Activated CD4-positive, alpha-beta T cell treated with anti-CD3 and anti-CD28 coated beads for 36 hours (primary cell): Measurements from ENCODE around the gene RHBDL1. TPM values are rescaled to one million over a fixed set of nuclear protein-coding genes. Genes with fewer than 3 reads are reported as not detected.
A peak's percentile ranks its signal among the peaks of the same experiment; 100 is the strongest.

Experiments
- ATAC-seq: fragments of 200-7000 bp; cut with Tn5 transposase; one replicate; pipeline ENCODE4 v1.10.0; 2021; ENCODE audit warnings: mild to moderate bottlenecking, moderate library complexity
- CTCF ChIA-PET: fragments of 350-600 bp; sonication (Branson Sonifier 250); formaldehyde crosslinking; loops from one replicate; lab custom pipeline; 2021; ENCODE audit warnings: antibody characterized with exemption; lab: Charles Lee
- POLR2A ChIA-PET: fragments of 350-600 bp; sonication (Branson Sonifier 250); formaldehyde crosslinking; loops from one replicate; lab custom pipeline; 2021; ENCODE audit warnings: antibody characterized with exemption, inconsistent platforms; lab: Charles Lee
- DNase-seq: peaks from one replicate; pipeline ENCODE4 v3.0.0-alpha.2; 2020
- H3K27ac Mint-ChIP-seq: one replicate; pipeline ENCODE4 v1.8.0; 2021; ENCODE audit warnings: mixed read lengths
- H3K27me3 Mint-ChIP-seq: one replicate; pipeline ENCODE4 v1.8.0; 2021; ENCODE audit warnings: mixed read lengths
- H3K36me3 Mint-ChIP-seq: one replicate; pipeline ENCODE4 v1.8.0; 2021; ENCODE audit warnings: low read depth, mixed read lengths
- H3K4me1 Mint-ChIP-seq: one replicate; pipeline ENCODE4 v1.8.0; 2021; ENCODE audit warnings: mixed read lengths
- H3K4me3 Mint-ChIP-seq: one replicate; pipeline ENCODE4 v1.8.0; 2021; ENCODE audit warnings: mild to moderate bottlenecking, moderate library complexity, mixed read lengths
- H3K9me3 Mint-ChIP-seq: one replicate; pipeline ENCODE4 v1.8.0; 2021; ENCODE audit warnings: low read depth, mixed read lengths
- intact Hi-C, 2 experiments: fragments of 100-400 bp; cut with DNase I in 1 of 2; cut with micrococcal nuclease in 1 of 2; formaldehyde crosslinking; loops; one replicate each; pipeline versions ENCODE4 v1.14.2 to v1.15.1; 2022 to 2024; cut with DNase I, micrococcal nuclease
- total RNA-seq, 2 experiments: library from RNA; stranded (reverse); gene quantifications; one replicate each; pipeline ENCODE4 v1.2.3, GENCODE V29; 2021

The RHBDL1 gene
- total RNA-seq, 2 experiments from 2014 or later: 0.40 to 0.59 TPM

- ATAC-seq (no peak), DNase-seq (no peak)
- no peak overlapping the region for H3K4me3 Mint-ChIP-seq
- POLR2A ChIA-PET: no interaction called here
- no peaks in the 10 kb centered on the region for H3K9me3 Mint-ChIP-seq
- H3K27ac Mint-ChIP-seq: no peak overlapping the region
- no peaks in the 10 kb centered on the region for H3K27me3 Mint-ChIP-seq
- peaks cover 10% of the 10 kb centered on the region for H3K4me1 Mint-ChIP-seq
- intact Hi-C loops: no loop called here
- CTCF ChIA-PET: interaction anchor here (0.6 to 1.5 kb wide), 4 partner anchors 10 to 64 kb away, joined by 3 to 4 read pairs (median 4); partner anchors contain the start of gene METRN
- no peaks in the 10 kb centered on the region for H3K36me3 Mint-ChIP-seq
These were observed 49.5 kb downstream of the RHBDL1 start for GRCh38 chr16:725041-725376.

- POLR2A ChIA-PET: interaction anchor here (0.8 to 1.3 kb wide), 2 partner anchors 10 to 653 kb away, joined by 4 read pairs; no protein-coding TSS in a partner anchor
- H3K4me1 Mint-ChIP-seq: peaks cover 6% of the 10 kb centered on the region
- intact Hi-C loops: no loop called here
These were observed 50.2 kb downstream of the RHBDL1 start for GRCh38 chr16:725463-726187.

GRCh38 chr16:726188-726437 lies 50.6 kb downstream of the RHBDL1 start:
- Mint-ChIP-seq H3K9me3 (no peaks in the 10 kb centered on the region), H3K27ac (no peak overlapping the region), H3K4me3 (no peak overlapping the region), H3K4me1 (peaks cover 6% of the 10 kb centered on the region), H3K36me3 (no peaks in the 10 kb centered on the region), H3K27me3 (no peaks in the 10 kb centered on the region)
- DNase-seq (no peak), ATAC-seq (no peak)
- ChIA-PET POLR2A (interaction anchor here (0.8 to 1.3 kb wide), 2 partner anchors 10 to 653 kb away, joined by 4 read pairs; no protein-coding TSS in a partner anchor), CTCF (interaction anchor here (0.5 to 1.5 kb wide), 2 partner anchors 14 to 380 kb away, joined by 3 to 5 read pairs; no protein-coding TSS in a partner anchor)
- intact Hi-C loops: no loop called here

More at GRCh38 chr16:725463-726187, 50.2 kb downstream of the RHBDL1 start:
- ATAC-seq (no peak), DNase-seq (no peak)
- H3K36me3 Mint-ChIP-seq: no peaks in the 10 kb centered on the region
- H3K4me3 Mint-ChIP-seq: no peak overlapping the region
- CTCF ChIA-PET: interaction anchor here (0.6 to 1.5 kb wide), 3 partner anchors 13 to 24 kb away, joined by 3 to 5 read pairs (median 4); no protein-coding TSS in a partner anchor
- no peaks in the 10 kb centered on the region for H3K27me3 Mint-ChIP-seq
- no peaks in the 10 kb centered on the region for H3K9me3 Mint-ChIP-seq
- H3K27ac Mint-ChIP-seq: no peak overlapping the region

GRCh38 chr16:726438-727290 lies 51.2 kb downstream of the RHBDL1 start, which contains the start of the genes CCDC78 and HAGHL:
Gene CCDC78 (minus strand): TSS chr16:726443. CDS start chr16:726367, 76 bp downstream.
Gene HAGHL (plus strand): TSS chr16:727106. CDS start chr16:727510, 404 bp downstream.
- peak within 1 kb of the TSS; percentile 61 for H3K4me3 Mint-ChIP-seq
- H3K4me1 Mint-ChIP-seq: peaks cover 6% of the 10 kb centered on the region
- DNase-seq: peak; percentile 74
- H3K36me3 Mint-ChIP-seq: no peaks in the 10 kb centered on the region
- ChIA-PET POLR2A (interaction anchor here (1.3 kb wide), 1 partner anchor 11 kb away, joined by 4 read pairs; no protein-coding TSS in a partner anchor), CTCF (interaction anchor here (0.5 to 1.5 kb wide), 2 partner anchors 14 to 381 kb away, joined by 3 to 5 read pairs; no protein-coding TSS in a partner anchor)
- no peaks in the 10 kb centered on the region for H3K9me3 Mint-ChIP-seq
- intact Hi-C loops: loop anchor here in 1 of 2 experiments (1.0 kb wide), 1 partner anchor 11 kb away; the partner anchor contains the start of gene METRN
- H3K27ac Mint-ChIP-seq: no peak within 1 kb of the TSS
- no peaks in the 10 kb centered on the region for H3K27me3 Mint-ChIP-seq
- ATAC-seq: peak; percentile 31

GRCh38 chr16:727291-727977 lies 52.0 kb downstream of the RHBDL1 start:
- Mint-ChIP-seq H3K4me3 (peak overlapping the region; percentile 49), H3K4me1 (peaks cover 3% of the 10 kb centered on the region), H3K9me3 (no peaks in the 10 kb centered on the region), H3K36me3 (no peaks in the 10 kb centered on the region), H3K27ac (no peak overlapping the region), H3K27me3 (no peaks in the 10 kb centered on the region)
- ATAC-seq: peak; percentile 21
- ChIA-PET POLR2A (no interaction called here), CTCF (interaction anchor here (0.6 kb wide), 1 partner anchor 8 kb away, joined by 3 read pairs; no protein-coding TSS in a partner anchor)
- intact Hi-C loops: loop anchor here in 1 of 2 experiments (1.0 kb wide), 1 partner anchor 12 kb away; the partner anchor contains the start of gene METRN
- peak; percentile 56 for DNase-seq

Other genes with a start within 250 kb of the RHBDL1 start
- 10 to 100 TPM; 64.7 to 69.7 TPM for gene CAPN15, start 148.0 kb upstream of the RHBDL1 start, total RNA-seq
- gene PRR35, start 115.3 kb upstream of the RHBDL1 start, total RNA-seq: not detected
- under 1 TPM; 0.19 to 0.87 TPM for gene NHLRC4, start 108.7 kb upstream of the RHBDL1 start, total RNA-seq
- gene PIGQ, start 105.7 kb upstream of the RHBDL1 start, total RNA-seq: 10 to 100 TPM; 24.2 to 24.7 TPM
- 1 to 10 TPM; 8.9 to 9.6 TPM for gene RAB40C, start 85.6 kb upstream of the RHBDL1 start, total RNA-seq
- 1 to 10 TPM in 1 of 2 experiments, under 1 TPM in 1; 0.74 to 1.1 TPM for gene WFIKKN1, start 44.7 kb upstream of the RHBDL1 start, total RNA-seq
- gene METTL26, start 39.4 kb upstream of the RHBDL1 start, total RNA-seq: 100 to 1,000 TPM; 116 to 127 TPM
- 10 to 100 TPM; 28.5 to 44.0 TPM for gene MCRIP2, start 33.8 kb upstream of the RHBDL1 start, total RNA-seq
- 10 to 100 TPM; 43.6 to 55.9 TPM for gene WDR90, start 26.3 kb upstream of the RHBDL1 start, total RNA-seq
- gene RHOT2, start 7.5 kb upstream of the RHBDL1 start, total RNA-seq: 100 to 1,000 TPM; 123 to 130 TPM
- gene STUB1, start 4.7 kb downstream of the RHBDL1 start, total RNA-seq: 10 to 100 TPM; 61.1 to 67.0 TPM
- gene JMJD8, start 8.7 kb downstream of the RHBDL1 start, total RNA-seq: 10 to 100 TPM; 26.1 to 31.4 TPM
- 10 to 100 TPM; 18.4 to 23.1 TPM for gene WDR24, start 14.7 kb downstream of the RHBDL1 start, total RNA-seq
- gene FBXL16, start 30.1 kb downstream of the RHBDL1 start, total RNA-seq: 1 to 10 TPM; 6.1 to 6.8 TPM
- 10 to 100 TPM; 11.1 to 13.3 TPM for gene METRN, start 39.4 kb downstream of the RHBDL1 start, total RNA-seq
- gene ANTKMT, start 45.5 kb downstream of the RHBDL1 start, total RNA-seq: 10 to 100 TPM; 13.3 to 27.0 TPM
- 1 to 10 TPM; 1.8 to 2.4 TPM for gene CCDC78, start 50.8 kb downstream of the RHBDL1 start, total RNA-seq
- 10 to 100 TPM; 10.0 to 11.7 TPM for gene HAGHL, start 51.4 kb downstream of the RHBDL1 start, total RNA-seq
- 10 to 100 TPM; 28.3 to 31.9 TPM for gene CIAO3, start 65.3 kb downstream of the RHBDL1 start, total RNA-seq
- gene MSLN, start 85.1 kb downstream of the RHBDL1 start, total RNA-seq: not detected
- 10 to 100 TPM; 16.3 to 17.5 TPM for gene RPUSD1, start 112.7 kb downstream of the RHBDL1 start, total RNA-seq
- gene CHTF18, start 112.9 kb downstream of the RHBDL1 start, total RNA-seq: 100 to 1,000 TPM in 1 of 2 experiments, 10 to 100 TPM in 1; 82.2 to 105 TPM
- not detected for gene GNG13, start 125.1 kb downstream of the RHBDL1 start, total RNA-seq